Measurements from ENCODE around the gene TSHZ2.

Gene TSHZ2

GRCh38 chr20:53027089-53027488 is 54.9 kb downstream of the TSHZ2 start:
- no peak for DNase-seq (ENCODE audit: low read depth in 2 of 2)

GRCh38 chr20:53028337-53029007 is 56.3 kb downstream of the TSHZ2 start:
- DNase-seq (ENCODE audit: low read depth in 2 of 2): no peak

- no peak for DNase-seq (ENCODE audit: low read depth in 2 of 2)
Measured at GRCh38 chr20:53030061-53030460, 57.9 kb downstream of the TSHZ2 start.

- DNase-seq (ENCODE audit: low read depth in 2 of 2): no peak
Measured at GRCh38 chr20:53032046-53032445, 59.9 kb downstream of the TSHZ2 start.

- no peak for DNase-seq (ENCODE audit: low read depth in 2 of 2)
Measured at GRCh38 chr20:53032478-53032932, 60.3 kb downstream of the TSHZ2 start.

- no peak for DNase-seq (ENCODE audit: low read depth in 2 of 2)
Measured at GRCh38 chr20:53033176-53033575, 61.0 kb downstream of the TSHZ2 start.

- no peak for DNase-seq (ENCODE audit: low read depth in 2 of 2)
Measured at GRCh38 chr20:53034899-53035298, 62.7 kb downstream of the TSHZ2 start.

- no peak for DNase-seq (ENCODE audit: low read depth in 2 of 2)
Measured at GRCh38 chr20:53036992-53037391, 64.8 kb downstream of the TSHZ2 start.

GRCh38 chr20:53037621-53038020 is 65.5 kb downstream of the TSHZ2 start:
- DNase-seq (ENCODE audit: low read depth in 2 of 2): no peak

GRCh38 chr20:53038299-53038698 is 66.1 kb downstream of the TSHZ2 start:
- no peak for DNase-seq (ENCODE audit: low read depth in 2 of 2)

GRCh38 chr20:53040693-53041589 is 68.8 kb downstream of the TSHZ2 start:
- no peak for DNase-seq (ENCODE audit: low read depth in 2 of 2)

- DNase-seq (ENCODE audit: low read depth in 2 of 2): no peak
Measured at GRCh38 chr20:53042521-53042920, 70.4 kb downstream of the TSHZ2 start.

GRCh38 chr20:53044296-53044695 is 72.1 kb downstream of the TSHZ2 start:
- no peak for DNase-seq (ENCODE audit: low read depth in 2 of 2)

GRCh38 chr20:53045941-53046340 is 73.8 kb downstream of the TSHZ2 start:
- DNase-seq (ENCODE audit: low read depth in 2 of 2): no peak

GRCh38 chr20:53047203-53047602 is 75.0 kb downstream of the TSHZ2 start:
- no peak for DNase-seq (ENCODE audit: low read depth in 2 of 2)

- no peak for DNase-seq (ENCODE audit: low read depth in 2 of 2)
Measured at GRCh38 chr20:53048387-53048786, 76.2 kb downstream of the TSHZ2 start.

- DNase-seq (ENCODE audit: low read depth in 2 of 2): no peak
Measured at GRCh38 chr20:53050338-53050737, 78.2 kb downstream of the TSHZ2 start.

- no peak for DNase-seq (ENCODE audit: low read depth in 2 of 2)
Measured at GRCh38 chr20:53052380-53052779, 80.2 kb downstream of the TSHZ2 start.

- DNase-seq (ENCODE audit: low read depth in 2 of 2): no peak
Measured at GRCh38 chr20:53053595-53053994, 81.4 kb downstream of the TSHZ2 start.

- DNase-seq (ENCODE audit: low read depth in 2 of 2): no peak
Measured at GRCh38 chr20:53055367-53056067, 83.4 kb downstream of the TSHZ2 start.

- no peak for DNase-seq (ENCODE audit: low read depth in 2 of 2)
Measured at GRCh38 chr20:53057579-53057978, 85.4 kb downstream of the TSHZ2 start.

GRCh38 chr20:53059848-53060247 is 87.7 kb downstream of the TSHZ2 start:
- DNase-seq (ENCODE audit: low read depth in 2 of 2): no peak
